K562 (cell line): ENCODE data around the gene KLHL29.

Experiments
- ARNT ChIP-seq, 2 experiments: fragments of 450-650 bp; IDR thresholded peaks; 2 replicates each; pipeline ENCODE4 v1.6.1; 2016; ENCODE audit warnings: mild to moderate bottlenecking in 1 of 2
- CTCF ChIP-seq, 3 experiments: IDR thresholded peaks in 2 of 3; conservative IDR thresholded peaks in 1 of 3; 2 replicates each; pipeline ENCODE4 v1.5.1; 2011 to 2012; ENCODE audit warnings: low read length in 3 of 3, mild to moderate bottlenecking in 3 of 3, control low read depth in 2 of 3, improper control_type of control experiment in 1 of 3, inconsistent platforms in 1 of 3, low read depth in 1 of 3, mixed read lengths in 1 of 3, moderate library complexity in 1 of 3; ENCODE audit not compliant: insufficient read depth in 2 of 3
- FOXA1 ChIP-seq: fragments of 450-650 bp; IDR thresholded peaks from 2 replicates; pipeline ENCODE4 v1.6.1; 2016; ENCODE audit warnings: mild to moderate bottlenecking, borderline replicate concordance
- HCFC1 ChIP-seq: IDR thresholded peaks from 2 replicates; pipeline ENCODE4 v1.6.1; 2012; ENCODE audit warnings: low read depth, low read length, improper control_type of control experiment
- HMG20A ChIP-seq: fragments of 450-650 bp; formaldehyde crosslinking; conservative IDR thresholded peaks from 2 replicates; pipeline ENCODE4 v1.4.0; 2020; ENCODE audit warnings: mild to moderate bottlenecking, mixed read lengths
- MTA1 ChIP-seq: fragments of 450-650 bp; IDR thresholded peaks from 2 replicates; pipeline ENCODE4 v1.6.1; 2017; ENCODE audit warnings: borderline replicate concordance
- NR3C1 ChIP-seq: sonication (generic); formaldehyde crosslinking; IDR thresholded peaks from 2 replicates; pipeline ENCODE4 v1.8.1; 2022; ENCODE audit warnings: missing genetic modification reagents
- POLR3A ChIP-seq: IDR thresholded peaks from 2 replicates; pipeline ENCODE4 v1.6.1; 2011; ENCODE audit warnings: borderline replicate concordance, mild to moderate bottlenecking, moderate library complexity; ENCODE audit not compliant: insufficient read length, insufficient read depth; ENCODE audit errors: extremely low read depth
- RAD21 ChIP-seq, 2 experiments: fragments of 250-450 bp in 1 of 2; fragments of 450-650 bp in 1 of 2; sonication (Bioruptor Pico) in 1 of 2; formaldehyde crosslinking in 1 of 2; IDR thresholded peaks in 1 of 2; conservative IDR thresholded peaks in 1 of 2; 2 replicates each; pipeline versions ENCODE4 v1.4.0 to v1.8.0; 2020 to 2022; ENCODE audit warnings: mild to moderate bottlenecking in 2 of 2, moderate library complexity in 1 of 2
- SREBF2 ChIP-seq: sonication (generic); formaldehyde crosslinking; IDR thresholded peaks from 2 replicates; pipeline ENCODE4 v1.4.0; 2020; ENCODE audit warnings: mild to moderate bottlenecking, missing genetic modification reagents
- YBX1 ChIP-seq: fragments of 450-650 bp; IDR thresholded peaks from 2 replicates; pipeline ENCODE4 v1.7.1; 2016; ENCODE audit warnings: mild to moderate bottlenecking
- TF ChIP-seq, protein P1 (sequence below): sonication (generic); formaldehyde crosslinking; IDR thresholded peaks from 2 replicates; pipeline ENCODE4 v1.9.0; 2022; ENCODE audit warnings: mild to moderate bottlenecking, missing genetic modification reagents

GRCh38 chr2:23746141-23746863 is 361.3 kb downstream of the KLHL29 start:
- TF ChIP-seq HMG20A (CRISPR knock-in tag) (no peak), CTCF (IDR thresholded peaks at IDR 0.05 in 2 of 3, conservative IDR thresholded peaks at IDR 0.05 in 1 of 3; ENCODE audit: insufficient read depth in 2 of 3, low read depth in 1 of 3, low read length in 3 of 3) (no peak), NR3C1 (CRISPR knock-in tag) (no peak), RAD21 (CRISPR knock-in tag; conservative IDR thresholded peaks at IDR 0.05 in 1 of 2, IDR thresholded peaks at IDR 0.05 in 1 of 2) (no peak), ARNT (IDR thresholded peaks at IDR 0.05) (no peak), YBX1 (no peak), MTA1 (no peak), FOXA1 (no peak), POLR3A (no peak), HCFC1 (no peak), SREBF2 (no peak)
- TF ChIP-seq, protein P1, sequence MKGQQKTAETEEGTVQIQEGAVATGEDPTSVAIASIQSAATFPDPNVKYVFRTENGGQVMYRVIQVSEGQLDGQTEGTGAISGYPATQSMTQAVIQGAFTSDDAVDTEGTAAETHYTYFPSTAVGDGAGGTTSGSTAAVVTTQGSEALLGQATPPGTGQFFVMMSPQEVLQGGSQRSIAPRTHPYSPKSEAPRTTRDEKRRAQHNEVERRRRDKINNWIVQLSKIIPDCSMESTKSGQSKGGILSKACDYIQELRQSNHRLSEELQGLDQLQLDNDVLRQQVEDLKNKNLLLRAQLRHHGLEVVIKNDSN (CRISPR knock-in tag): no peak
